PFSK-1 (cell line): ENCODE results near the gene RANGAP1.

ENCODE experiments used
- FOXP2 ChIP-seq: optimal IDR thresholded peaks from 2 replicates; pipeline ENCODE3; 2011; ENCODE audit warnings: borderline replicate concordance, control low read depth, inconsistent platforms; ENCODE audit not compliant: insufficient read depth; ENCODE audit errors: extremely low read length, extremely low read depth
- POLR2AphosphoS5 ChIP-seq: IDR thresholded peaks from 2 replicates; pipeline ENCODE4 v1.6.1; 2012; ENCODE audit warnings: low read depth, mild to moderate bottlenecking, control low read depth, low read length, moderate library complexity
- REST ChIP-seq, 2 experiments: IDR thresholded peaks; 2 replicates each; pipeline versions ENCODE4 v1.6.1 to v1.8.0; 2011 to 2012; ENCODE audit warnings: low read depth in 2 of 2, low read length in 2 of 2, control low read depth in 1 of 2, inconsistent platforms in 1 of 2, mild to moderate bottlenecking in 1 of 2, moderate library complexity in 1 of 2; ENCODE audit not compliant: insufficient read depth in 1 of 2
- SIN3A ChIP-seq: IDR thresholded peaks from 2 replicates; pipeline ENCODE4 v1.6.1; 2012; ENCODE audit warnings: mild to moderate bottlenecking, low read length, moderate library complexity, borderline replicate concordance; ENCODE audit not compliant: insufficient read depth
- TAF1 ChIP-seq: IDR thresholded peaks from 2 replicates; pipeline ENCODE4 v1.6.1; 2012; ENCODE audit warnings: low read length, control low read depth, borderline replicate concordance; ENCODE audit not compliant: insufficient read depth

GRCh38 chr22:41285820-41286638 is at the start of gene RANGAP1:
- TF ChIP-seq REST (IDR thresholded peaks at IDR 0.05; ENCODE audit: insufficient read depth in 1 of 2, low read depth in 2 of 2, low read length in 2 of 2) (no peak), POLR2AphosphoS5 (peak; percentile 78), TAF1 (no peak), SIN3A (peak; percentile 80; the same call in 1 of the 2 replicates), FOXP2 (peak; percentile 77)
